Activated T-helper 2 cell treated with anti-CD3 and anti-CD28 coated beads, Interferon-gamma antibody, Interleukin-2, Interleukin-4, amounts not matched to agents 10 μg/mL and 5 μg/mL and 100 μg/mL, durations not matched to agents 14 hours and 24 hours and 36 hours (primary cell): ENCODE data around the gene MAFF. TPM values are rescaled to one million over a fixed set of nuclear protein-coding genes. Genes with fewer than 3 reads are reported as not detected.
"Not testable (repeated sequence)": the region's sequence is repeated elsewhere in the genome, so short reads cannot be mapped to it uniquely, and the experiment has no call there.

Source experiments
- DNase-seq: peaks from one replicate; pipeline ENCODE4 v3.0.0; 2021; ENCODE audit warnings: low spot score
- H3K27ac Mint-ChIP-seq: one replicate; pipeline ENCODE4 v1.8.0; 2021; ENCODE audit warnings: mixed read lengths
- H3K27me3 Mint-ChIP-seq: one replicate; pipeline ENCODE4 v1.8.0; 2021; ENCODE audit warnings: low read depth, mixed read lengths
- H3K36me3 Mint-ChIP-seq: one replicate; pipeline ENCODE4 v1.8.0; 2021; ENCODE audit warnings: low read depth, mixed read lengths
- H3K4me1 Mint-ChIP-seq: one replicate; pipeline ENCODE4 v1.8.0; 2021; ENCODE audit warnings: low read depth, mixed read lengths
- H3K4me3 Mint-ChIP-seq: one replicate; pipeline ENCODE4 v1.8.0; 2021; ENCODE audit warnings: low read depth, mild to moderate bottlenecking, moderate library complexity, mixed read lengths
- H3K9me3 Mint-ChIP-seq: one replicate; pipeline ENCODE4 v1.8.0; 2021; ENCODE audit warnings: mixed read lengths
- intact Hi-C: fragments of 100-400 bp; cut with micrococcal nuclease; formaldehyde crosslinking; loops from one replicate; pipeline ENCODE4 v1.15.1; 2023
- total RNA-seq: library from RNA; stranded (reverse); gene quantifications from 2 replicates; pipeline ENCODE4 v1.2.3, GENCODE V29; 2022

The MAFF gene
- total RNA-seq = 13.5 and 15.3 TPM in 2 replicates

GRCh38 chr22:38201711-38202436 lies at the start of gene MAFF:
MAFF (plus strand) TSS chr22:38201994; CDS start chr22:38213854, 11,860 bp downstream.
- Mint-ChIP-seq H3K27ac (peak within 1 kb of the TSS; percentile 87), H3K27me3 (no peaks in the 10 kb centered on the region), H3K4me1 (peaks cover 26% of the 10 kb centered on the region), H3K9me3 (no peaks in the 10 kb centered on the region), H3K4me3 (peak within 1 kb of the TSS; percentile 83), H3K36me3 (no peaks in the 10 kb centered on the region)
- peak; percentile 81 for DNase-seq
- intact Hi-C loops = loop anchor here (1.0 to 5.0 kb wide), 2 partner anchors 21 to 115 kb away; partner anchors contain the start of genes CSNK1E and PLA2G6

GRCh38 chr22:38153821-38154562 lies 47.8 kb upstream of the MAFF start:
- Mint-ChIP-seq H3K27ac (no peak overlapping the region), H3K4me3 (no peak overlapping the region), H3K9me3 (no peaks in the 10 kb centered on the region), H3K36me3 (no peaks in the 10 kb centered on the region), H3K4me1 (peaks cover 2% of the 10 kb centered on the region), H3K27me3 (no peaks in the 10 kb centered on the region)
- intact Hi-C loops = no loop called here
- no peak for DNase-seq

GRCh38 chr22:38154563-38154915 lies 47.3 kb upstream of the MAFF start:
- H3K27ac Mint-ChIP-seq, DNase-seq, H3K4me1 Mint-ChIP-seq, H3K27me3 Mint-ChIP-seq, intact Hi-C loops, H3K36me3 Mint-ChIP-seq, H3K4me3 Mint-ChIP-seq, H3K9me3 Mint-ChIP-seq: not testable (repeated sequence)

GRCh38 chr22:38155703-38156102 lies 46.1 kb upstream of the MAFF start:
- no peak overlapping the region for H3K27ac Mint-ChIP-seq
- H3K4me1 Mint-ChIP-seq = no peaks in the 10 kb centered on the region
- no peak for DNase-seq
- intact Hi-C loops = no loop called here
- no peaks in the 10 kb centered on the region for H3K9me3 Mint-ChIP-seq
- H3K4me3 Mint-ChIP-seq = no peak overlapping the region
- H3K27me3 Mint-ChIP-seq = no peaks in the 10 kb centered on the region
- no peaks in the 10 kb centered on the region for H3K36me3 Mint-ChIP-seq

GRCh38 chr22:38162881-38163843 lies 38.6 kb upstream of the MAFF start:
- H3K36me3 Mint-ChIP-seq = peaks cover 21% of the 10 kb centered on the region
- peaks cover 8% of the 10 kb centered on the region for H3K4me1 Mint-ChIP-seq
- no peaks in the 10 kb centered on the region for H3K9me3 Mint-ChIP-seq
- no peaks in the 10 kb centered on the region for H3K27me3 Mint-ChIP-seq
- H3K27ac Mint-ChIP-seq = no peak overlapping the region
- intact Hi-C loops = no loop called here
- H3K4me3 Mint-ChIP-seq = no peak overlapping the region
- no peak for DNase-seq

GRCh38 chr22:38163844-38164550 lies 37.8 kb upstream of the MAFF start:
- no peaks in the 10 kb centered on the region for H3K27me3 Mint-ChIP-seq
- peaks cover 24% of the 10 kb centered on the region for H3K36me3 Mint-ChIP-seq
- peaks cover 8% of the 10 kb centered on the region for H3K4me1 Mint-ChIP-seq
- intact Hi-C loops = no loop called here
- no peak for DNase-seq
- no peak overlapping the region for H3K4me3 Mint-ChIP-seq
- no peaks in the 10 kb centered on the region for H3K9me3 Mint-ChIP-seq
- no peak overlapping the region for H3K27ac Mint-ChIP-seq

- H3K9me3 Mint-ChIP-seq = no peaks in the 10 kb centered on the region
- no peaks in the 10 kb centered on the region for H3K27me3 Mint-ChIP-seq
- no peak for DNase-seq
- intact Hi-C loops = no loop called here
- H3K4me1 Mint-ChIP-seq = peaks cover 8% of the 10 kb centered on the region
- H3K4me3 Mint-ChIP-seq = no peak overlapping the region
- H3K27ac Mint-ChIP-seq = no peak overlapping the region
- H3K36me3 Mint-ChIP-seq = peaks cover 24% of the 10 kb centered on the region
These were observed 37.3 kb upstream of the MAFF start for GRCh38 chr22:38164551-38164918.

- no peak for DNase-seq
- Mint-ChIP-seq H3K36me3 (peaks cover 24% of the 10 kb centered on the region), H3K27ac (no peak overlapping the region), H3K4me1 (peaks cover 8% of the 10 kb centered on the region), H3K9me3 (no peaks in the 10 kb centered on the region), H3K27me3 (no peaks in the 10 kb centered on the region), H3K4me3 (no peak overlapping the region)
- intact Hi-C loops = no loop called here
These were observed 35.7 kb upstream of the MAFF start for GRCh38 chr22:38165922-38166593.

- Mint-ChIP-seq H3K36me3 (peaks cover 16% of the 10 kb centered on the region), H3K27ac (no peak overlapping the region), H3K4me1 (peaks cover 2% of the 10 kb centered on the region), H3K9me3 (no peaks in the 10 kb centered on the region), H3K27me3 (no peaks in the 10 kb centered on the region), H3K4me3 (no peak overlapping the region)
- intact Hi-C loops = no loop called here
- no peak for DNase-seq
These were observed 33.8 kb upstream of the MAFF start for GRCh38 chr22:38167988-38168407.

GRCh38 chr22:38169116-38169515 lies 32.7 kb upstream of the MAFF start:
- Mint-ChIP-seq H3K9me3 (no peaks in the 10 kb centered on the region), H3K4me1 (peaks cover 6% of the 10 kb centered on the region), H3K27me3 (no peaks in the 10 kb centered on the region), H3K4me3 (no peak overlapping the region), H3K36me3 (peaks cover 16% of the 10 kb centered on the region), H3K27ac (no peak overlapping the region)
- DNase-seq = no peak
- intact Hi-C loops = no loop called here

GRCh38 chr22:38170469-38170868 lies 31.3 kb upstream of the MAFF start:
- Mint-ChIP-seq H3K27me3 (no peaks in the 10 kb centered on the region), H3K9me3 (no peaks in the 10 kb centered on the region), H3K27ac (no peak overlapping the region), H3K4me3 (no peak overlapping the region), H3K4me1 (peaks cover 6% of the 10 kb centered on the region), H3K36me3 (peaks cover 12% of the 10 kb centered on the region)
- DNase-seq = no peak
- intact Hi-C loops = no loop called here
